Stimulated activated naive CD8-positive, alpha-beta T cell treated with anti-CD3 and anti-CD28 coated beads, Interleukin-15, amount 100 ng/mL, for 72 hours (primary cell): ENCODE measurements around the gene COL4A5.

Source experiments
- ATAC-seq: fragments of 150-1000 bp; cut with Tn5 transposase; 2 replicates; pipeline ENCODE4 v1.10.0; 2021; ENCODE audit warnings: mild to moderate bottlenecking, moderate library complexity
- DNase-seq, 2 donors: peaks; one replicate each; pipeline ENCODE4 v3.0.0; 2021 to 2022
- H3K27ac Mint-ChIP-seq, 2 donors: one replicate each; pipeline ENCODE4 v1.8.0; 2022; ENCODE audit warnings: mild to moderate bottlenecking in 2 of 2, mixed read lengths in 2 of 2, moderate library complexity in 2 of 2
- H3K27me3 Mint-ChIP-seq: one replicate; pipeline ENCODE4 v1.8.0; 2022; ENCODE audit warnings: mixed read lengths
- H3K4me1 Mint-ChIP-seq: one replicate; pipeline ENCODE4 v1.8.0; 2022; ENCODE audit warnings: mild to moderate bottlenecking, mixed read lengths
- H3K4me3 Mint-ChIP-seq, 2 donors: one replicate each; pipeline ENCODE4 v1.8.0; 2022; ENCODE audit warnings: mild to moderate bottlenecking in 2 of 2, mixed read lengths in 2 of 2, moderate library complexity in 1 of 2
- H3K9me3 Mint-ChIP-seq, 2 donors: one replicate each; pipeline ENCODE4 v1.8.0; 2022; ENCODE audit warnings: mixed read lengths in 2 of 2

Gene COL4A5

GRCh38 chrX:108666101-108666500 is 226.5 kb downstream of the COL4A5 start:
- no peak overlapping the region for H3K27ac Mint-ChIP-seq
- ATAC-seq (no peak), DNase-seq (no peak)
- no peak overlapping the region for H3K4me3 Mint-ChIP-seq
- H3K27me3 Mint-ChIP-seq: no peaks in the 10 kb centered on the region
- no peaks in the 10 kb centered on the region for H3K9me3 Mint-ChIP-seq
- H3K4me1 Mint-ChIP-seq: no peaks in the 10 kb centered on the region

- H3K9me3 Mint-ChIP-seq: no peaks in the 10 kb centered on the region
These were observed 231.9 kb downstream of the COL4A5 start for GRCh38 chrX:108671526-108671925.

GRCh38 chrX:108696690-108697089 is 257.1 kb downstream of the COL4A5 start:
- no peaks in the 10 kb centered on the region for H3K27me3 Mint-ChIP-seq

More at GRCh38 chrX:108671526-108671925, 231.9 kb downstream of the COL4A5 start:
- Mint-ChIP-seq H3K27me3 (no peaks in the 10 kb centered on the region), H3K4me3 (no peak overlapping the region), H3K4me1 (no peaks in the 10 kb centered on the region), H3K27ac (no peak overlapping the region)
- ATAC-seq (no peak), DNase-seq (no peak)

GRCh38 chrX:108699368-108699767 is 259.7 kb downstream of the COL4A5 start:
- no peaks in the 10 kb centered on the region for H3K9me3 Mint-ChIP-seq
- no peak for ATAC-seq
- no peaks in the 10 kb centered on the region for H3K4me1 Mint-ChIP-seq
- no peak overlapping the region for H3K27ac Mint-ChIP-seq
- no peak overlapping the region for H3K4me3 Mint-ChIP-seq
- no peaks in the 10 kb centered on the region for H3K27me3 Mint-ChIP-seq
- DNase-seq: no peak

More at GRCh38 chrX:108696690-108697089, 257.1 kb downstream of the COL4A5 start:
- Mint-ChIP-seq H3K4me1 (no peaks in the 10 kb centered on the region), H3K4me3 (no peak overlapping the region), H3K27ac (no peak overlapping the region), H3K9me3 (no peaks in the 10 kb centered on the region)
- DNase-seq: no peak
- ATAC-seq: no peak

DNA sequence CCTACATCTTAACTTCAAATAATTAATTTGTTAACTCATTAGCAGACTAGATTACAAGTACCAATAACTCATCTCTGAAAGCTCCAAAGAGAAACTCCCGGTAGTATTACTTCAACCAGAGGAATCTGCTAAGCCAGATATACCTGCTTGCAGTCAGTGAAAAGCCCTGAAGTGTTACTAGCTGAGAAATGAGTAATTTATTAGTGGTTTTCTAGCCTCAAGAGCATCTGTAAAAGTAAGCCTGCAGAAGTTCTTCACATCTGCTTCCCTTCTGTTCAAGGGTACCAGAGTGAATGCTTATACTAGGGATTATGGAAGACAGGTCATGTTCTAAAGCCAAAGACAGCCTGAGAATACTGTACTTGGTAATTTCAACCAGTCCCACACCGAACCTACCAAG is 262.0 kb downstream of the COL4A5 start:
- Mint-ChIP-seq H3K9me3 (no peaks in the 10 kb centered on the region), H3K27me3 (no peaks in the 10 kb centered on the region), H3K27ac (no peak overlapping the region), H3K4me3 (no peak overlapping the region), H3K4me1 (no peaks in the 10 kb centered on the region)
- DNase-seq (no peak), ATAC-seq (no peak)

DNA sequence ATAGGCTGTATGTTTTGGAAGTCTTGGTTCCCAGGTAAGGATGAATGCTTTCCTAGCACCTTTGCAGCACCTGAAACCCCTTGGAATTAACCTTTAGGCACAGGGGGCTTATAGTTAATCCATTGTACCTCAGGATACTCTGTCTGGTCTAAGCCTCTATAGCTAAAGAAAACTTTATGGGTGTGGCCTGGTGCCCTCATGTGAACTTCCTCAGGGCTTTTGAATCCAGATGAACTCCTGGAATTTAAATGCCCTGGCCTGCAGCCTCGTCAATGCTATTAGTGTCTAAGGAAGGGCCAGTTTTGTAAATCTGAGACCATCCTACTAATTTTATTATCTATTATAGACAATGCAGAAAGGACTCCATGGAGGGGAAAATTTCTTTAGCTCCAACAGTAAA is 262.9 kb downstream of the COL4A5 start:
- DNase-seq (no peak), ATAC-seq (no peak)
- no peaks in the 10 kb centered on the region for H3K27me3 Mint-ChIP-seq
- H3K4me3 Mint-ChIP-seq: no peak overlapping the region
- no peaks in the 10 kb centered on the region for H3K4me1 Mint-ChIP-seq
- no peaks in the 10 kb centered on the region for H3K9me3 Mint-ChIP-seq
- H3K27ac Mint-ChIP-seq: no peak overlapping the region

DNA sequence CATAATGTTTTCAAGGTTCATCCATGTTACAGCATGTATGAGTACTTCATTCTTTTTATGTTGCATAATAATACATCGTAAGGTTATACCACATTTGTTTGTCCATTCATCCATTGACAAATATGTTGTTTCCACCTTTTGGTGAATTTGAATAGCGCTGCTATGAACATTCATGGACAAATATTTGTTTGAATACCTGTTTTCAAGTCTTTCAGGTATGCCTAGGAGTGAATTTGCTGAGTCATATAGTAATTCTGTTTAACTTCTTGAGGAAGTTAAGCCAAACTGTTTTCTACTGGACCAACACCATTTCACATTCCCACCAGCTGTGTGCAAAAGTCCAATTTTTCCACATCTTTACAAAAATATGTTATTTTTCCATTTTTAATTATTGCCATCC is 265.2 kb downstream of the COL4A5 start:
- H3K27ac Mint-ChIP-seq: no peak overlapping the region
- H3K9me3 Mint-ChIP-seq: no peaks in the 10 kb centered on the region
- H3K4me1 Mint-ChIP-seq: no peaks in the 10 kb centered on the region
- no peak overlapping the region for H3K4me3 Mint-ChIP-seq
- H3K27me3 Mint-ChIP-seq: no peaks in the 10 kb centered on the region
- ATAC-seq (no peak), DNase-seq (no peak)

- ATAC-seq (no peak), DNase-seq (no peak)
- Mint-ChIP-seq H3K4me3 (no peak overlapping the region), H3K27me3 (no peaks in the 10 kb centered on the region), H3K4me1 (no peaks in the 10 kb centered on the region), H3K9me3 (no peaks in the 10 kb centered on the region), H3K27ac (no peak overlapping the region)
These were observed 273.2 kb downstream of the COL4A5 start for GRCh38 chrX:108712886-108713285.

DNA sequence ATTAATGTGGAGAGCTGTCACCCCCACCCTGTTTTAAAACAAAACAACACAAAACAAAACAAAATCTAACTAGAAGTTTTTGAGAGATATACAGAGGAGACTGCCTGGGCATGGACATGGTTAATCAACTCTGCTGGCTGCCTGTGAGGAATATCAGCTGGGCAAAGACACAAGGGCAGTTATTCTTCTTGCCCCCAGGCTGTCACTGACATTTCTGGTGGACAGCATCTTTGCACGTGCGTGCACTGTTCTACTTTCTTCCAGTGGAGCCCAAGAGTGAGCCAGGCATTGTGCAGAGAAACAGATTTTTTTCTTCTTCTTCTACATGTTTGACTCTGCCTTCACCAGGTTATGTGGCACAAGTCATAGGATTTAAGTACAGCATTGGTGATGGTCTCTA is 282.9 kb downstream of the COL4A5 start:
- Mint-ChIP-seq H3K4me1 (no peaks in the 10 kb centered on the region), H3K27me3 (no peaks in the 10 kb centered on the region), H3K27ac (no peak overlapping the region), H3K9me3 (peaks cover 0 to 4% of the 10 kb centered on the region in 2 donors), H3K4me3 (no peak overlapping the region)
- ATAC-seq (no peak), DNase-seq (no peak)

DNA sequence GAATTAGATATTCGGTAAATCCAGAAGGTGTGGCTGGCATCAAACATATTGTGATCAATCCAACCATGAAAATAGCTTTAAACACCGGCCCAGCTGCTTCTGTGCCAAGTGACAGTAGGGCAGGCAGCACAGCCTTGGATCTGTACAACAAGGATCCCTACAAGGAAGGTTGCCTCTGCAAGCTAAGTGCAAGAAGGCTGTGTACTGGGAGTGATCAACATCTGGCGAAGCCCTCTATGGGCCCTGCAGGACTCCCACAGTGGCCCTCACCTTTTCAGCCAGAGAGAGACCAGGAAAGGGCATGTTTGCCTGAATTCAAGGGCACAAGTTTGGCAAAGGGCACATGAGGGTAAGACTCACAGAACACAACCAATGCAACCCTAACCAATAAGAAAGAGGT is 287.1 kb downstream of the COL4A5 start:
- no peak overlapping the region for H3K4me3 Mint-ChIP-seq

GRCh38 chrX:108731153-108731552 is 291.5 kb downstream of the COL4A5 start:
- ATAC-seq (no peak), DNase-seq (no peak)
- Mint-ChIP-seq H3K9me3 (no peaks in the 10 kb centered on the region), H3K4me3 (no peak overlapping the region), H3K4me1 (peaks cover 3% of the 10 kb centered on the region), H3K27ac (no peak overlapping the region), H3K27me3 (peaks cover 50% of the 10 kb centered on the region)

More for the DNA sequence above, 287.1 kb downstream of the COL4A5 start:
- Mint-ChIP-seq H3K9me3 (no peaks in the 10 kb centered on the region), H3K27ac (no peak overlapping the region), H3K4me1 (no peaks in the 10 kb centered on the region), H3K27me3 (peaks cover 7% of the 10 kb centered on the region)
- DNase-seq (no peak), ATAC-seq (no peak)

- no peak for DNase-seq
- Mint-ChIP-seq H3K4me1 (peaks cover 9% of the 10 kb centered on the region), H3K9me3 (no peaks in the 10 kb centered on the region), H3K4me3 (no peak overlapping the region), H3K27ac (no peak overlapping the region), H3K27me3 (peaks cover 66% of the 10 kb centered on the region)
- ATAC-seq: no peak
These were observed 293.1 kb downstream of the COL4A5 start for GRCh38 chrX:108732630-108733321.

DNA sequence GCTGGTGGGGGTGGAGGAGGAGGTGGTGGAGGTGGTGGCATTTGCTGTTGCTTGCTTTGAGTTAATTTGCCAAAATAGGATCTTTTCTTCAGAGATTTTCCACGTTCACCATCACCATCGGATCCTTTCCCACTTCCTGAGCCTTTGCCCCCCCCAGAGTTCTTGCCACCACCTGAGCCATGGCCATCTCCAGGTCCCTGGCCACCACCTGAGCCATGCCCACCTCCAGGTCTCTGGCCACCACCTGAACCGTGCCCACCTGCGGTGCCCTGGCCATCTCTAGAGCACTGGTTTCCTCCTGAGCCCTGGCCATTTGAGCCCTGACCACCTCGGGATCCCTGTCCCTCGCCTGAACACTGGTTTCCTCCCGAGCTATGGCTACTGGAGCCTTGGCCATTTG is 294.8 kb downstream of the COL4A5 start:
- H3K4me1 Mint-ChIP-seq: peaks cover 9% of the 10 kb centered on the region
- H3K4me3 Mint-ChIP-seq: no peak overlapping the region
- H3K27ac Mint-ChIP-seq: peak overlapping the region in 1 of 2 donors; percentile 42
- ATAC-seq (no peak), DNase-seq (no peak)
- peaks cover 69% of the 10 kb centered on the region for H3K27me3 Mint-ChIP-seq
- no peaks in the 10 kb centered on the region for H3K9me3 Mint-ChIP-seq

GRCh38 chrX:108735091-108735678 is 295.5 kb downstream of the COL4A5 start:
- H3K27me3 Mint-ChIP-seq: peaks cover 69% of the 10 kb centered on the region

GRCh38 chrX:108735679-108736508 is 296.3 kb downstream of the COL4A5 start:
- Mint-ChIP-seq H3K27ac (no peak overlapping the region), H3K4me1 (peaks cover 9% of the 10 kb centered on the region), H3K9me3 (no peaks in the 10 kb centered on the region), H3K27me3 (peaks cover 69% of the 10 kb centered on the region), H3K4me3 (peak overlapping the region; percentile 21 to 32)
- DNase-seq (peak in 1 of 2 donors; percentile 1), ATAC-seq (no peak)

More at GRCh38 chrX:108735091-108735678, 295.5 kb downstream of the COL4A5 start:
- Mint-ChIP-seq H3K4me3 (no peak overlapping the region), H3K27ac (no peak overlapping the region), H3K9me3 (no peaks in the 10 kb centered on the region), H3K4me1 (peaks cover 9% of the 10 kb centered on the region)
- no peak for ATAC-seq
- no peak for DNase-seq
